SU-DHL-6 (cell line): Measurements from ENCODE around the gene AGAP9.
"Not testable (repeated sequence)": the region's sequence is repeated elsewhere in the genome, so short reads cannot be mapped to it uniquely, and the experiment has no call there.

ENCODE experiments used
- H2AFZ ChIP-seq: fragments of 200-600 bp; sonication (generic); 2 replicates; pipeline ENCODE4 v1.6.1; 2014; ENCODE audit warnings: low read depth, mild to moderate bottlenecking, moderate library complexity, mixed read lengths, antibody characterized with exemption, low read length; ENCODE audit not compliant: severe bottlenecking
- H3F3A ChIP-seq: fragments of 200-600 bp; shearing (Covaris generic); 2 replicates; pipeline ENCODE4 v1.6.0; 2016; ENCODE audit warnings: antibody characterized with exemption, mild to moderate bottlenecking; ENCODE audit not compliant: insufficient read depth
- H3K27ac ChIP-seq: fragments of 200-600 bp; sonication (generic); 2 replicates; pipeline ENCODE4 v1.5.1; 2016; ENCODE audit warnings: low read depth, mild to moderate bottlenecking, low read length, moderate library complexity, mixed read lengths
- H3K27me3 ChIP-seq: fragments of 200-600 bp; sonication (generic), shearing (Covaris generic); 2 replicates; pipeline ENCODE4 v1.6.0; 2014; ENCODE audit warnings: mild to moderate bottlenecking, low read length
- H3K36me3 ChIP-seq: fragments of 200-600 bp; sonication (generic); 2 replicates; pipeline ENCODE4 v1.6.1; 2014; ENCODE audit warnings: mild to moderate bottlenecking, low read length, mixed read lengths
- H3K4me2 ChIP-seq: fragments of 300-600, 200-600 bp; shearing (Covaris generic), sonication (generic); 2 replicates; pipeline ENCODE4 v1.6.0; 2014; ENCODE audit warnings: low read length, low read depth, mild to moderate bottlenecking; ENCODE audit not compliant: poor library complexity, severe bottlenecking
- H3K4me3 ChIP-seq: fragments of 200-600 bp; sonication (generic); 2 replicates; pipeline ENCODE4 v1.5.1; 2014; ENCODE audit warnings: antibody characterized with exemption, low read length, mild to moderate bottlenecking, mixed read lengths; ENCODE audit not compliant: insufficient read depth, poor library complexity, severe bottlenecking
- H3K79me2 ChIP-seq: fragments of 200-600 bp; sonication (generic); 2 replicates; pipeline ENCODE4 v1.6.1; 2014; ENCODE audit warnings: mild to moderate bottlenecking, low read length, moderate library complexity; ENCODE audit not compliant: insufficient read depth
- H3K9ac ChIP-seq: fragments of 200-600 bp; sonication (generic); 2 replicates; pipeline ENCODE4 v1.7.0; 2014; ENCODE audit warnings: mild to moderate bottlenecking, low read length
- H3K9me2 ChIP-seq: fragments of 200-600 bp; sonication (generic); replicated peaks from 2 replicates; pipeline ENCODE4 v1.6.1; 2014; ENCODE audit warnings: low read length; ENCODE audit not compliant: insufficient read depth
- H3K9me3 ChIP-seq: fragments of 200-600 bp; sonication (generic); 2 replicates; pipeline ENCODE4 v1.6.1; 2014; ENCODE audit warnings: low read length, mixed read lengths; ENCODE audit not compliant: insufficient read depth
- H4K20me1 ChIP-seq: fragments of 200-600 bp; sonication (generic); 2 replicates; pipeline ENCODE4 v1.6.1; 2014; ENCODE audit warnings: low read depth, mild to moderate bottlenecking, antibody characterized with exemption, low read length, moderate library complexity, mixed read lengths
- CTCF ChIP-seq: fragments of 200-600 bp; sonication (generic); IDR thresholded peaks from one replicate; pipeline ENCODE4 v1.5.1; 2017; ENCODE audit warnings: antibody characterized with exemption, mild to moderate bottlenecking, low read length, moderate library complexity; ENCODE audit not compliant: insufficient read depth, poor library complexity, severe bottlenecking
- EZH2phosphoT487 ChIP-seq: fragments of 200-600 bp; sonication (generic), shearing (Covaris generic); conservative IDR thresholded peaks from 2 replicates; pipeline ENCODE4 v1.6.1; 2018; ENCODE audit warnings: mild to moderate bottlenecking, antibody characterized with exemption, low read length, moderate library complexity, mixed read lengths

The AGAP9 gene

DNA sequence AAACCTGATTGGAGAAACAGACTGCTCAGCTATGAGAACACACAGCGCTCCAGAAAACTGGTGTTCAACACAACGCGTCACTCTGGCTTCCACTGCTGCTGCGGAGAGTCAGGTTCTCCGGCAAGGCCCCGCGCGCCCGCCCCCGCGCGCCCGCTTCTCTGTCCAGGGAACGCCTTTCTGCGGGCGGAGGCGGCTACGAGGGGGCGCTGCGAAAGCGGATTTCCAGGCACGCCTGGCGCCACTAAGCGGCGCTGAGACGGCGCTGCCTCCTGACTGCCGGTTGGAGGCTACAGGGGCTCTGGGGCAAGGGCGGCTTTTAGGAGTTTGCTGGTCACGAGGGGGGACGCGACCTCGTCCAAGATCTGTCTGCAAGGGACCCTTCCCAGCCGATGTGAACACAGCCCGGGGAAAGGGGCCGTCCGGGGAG is 62.2 kb downstream of the AGAP9 start:
- H3K9ac ChIP-seq, H3K36me3 ChIP-seq, H3K27ac ChIP-seq, H3K4me3 ChIP-seq, H2AFZ ChIP-seq, H4K20me1 ChIP-seq, H3K79me2 ChIP-seq, H3K27me3 ChIP-seq, H3K9me2 ChIP-seq, H3F3A ChIP-seq, H3K9me3 ChIP-seq, H3K4me2 ChIP-seq: not testable (repeated sequence)

DNA sequence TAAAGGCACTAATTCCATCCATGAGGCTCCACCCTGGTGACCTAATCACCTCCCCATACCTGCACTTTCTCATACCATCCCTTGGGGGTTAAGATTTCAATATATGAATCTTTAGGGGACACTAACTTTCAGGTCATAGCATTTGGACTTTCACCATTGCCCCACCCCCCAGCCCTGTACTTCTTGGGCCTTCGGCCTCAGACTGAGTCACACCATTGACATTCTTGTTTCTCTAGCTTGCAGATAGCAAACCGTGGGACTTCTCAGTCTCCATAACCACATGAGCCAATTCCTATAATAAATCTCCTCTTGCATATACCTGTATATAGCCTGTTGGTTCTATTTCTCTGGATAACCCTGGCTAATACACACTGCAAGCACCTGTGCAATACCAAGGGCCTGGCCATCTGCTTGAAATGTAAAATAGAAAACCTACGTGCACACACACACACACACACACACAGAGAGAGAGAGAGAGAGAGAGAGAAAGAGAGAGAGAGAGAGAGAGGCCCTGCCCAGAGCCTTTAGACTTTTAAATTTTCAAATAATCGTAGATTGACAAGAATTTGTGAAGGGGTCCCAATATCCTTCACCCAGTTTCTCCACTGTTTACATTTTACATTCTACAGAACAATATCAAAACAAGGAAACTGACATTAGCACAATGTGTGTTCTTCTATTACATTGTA is 64.8 kb downstream of the AGAP9 start:
- Histone ChIP-seq H2AFZ (no peak overlapping the region), H3K9me2 (no peaks in the 10 kb centered on the region), H3K9me3 (no peaks in the 10 kb centered on the region), H3K79me2 (no peaks in the 10 kb centered on the region), H3K27ac (no peak overlapping the region), H4K20me1 (no peaks in the 10 kb centered on the region), H3F3A (no peaks in the 10 kb centered on the region), H3K27me3 (no peaks in the 10 kb centered on the region), H3K9ac (no peak overlapping the region), H3K4me2 (no peak overlapping the region), H3K4me3 (no peak overlapping the region), H3K36me3 (no peaks in the 10 kb centered on the region)
- TF ChIP-seq EZH2phosphoT487 (no peak), CTCF (no peak)

- no peaks in the 10 kb centered on the region for H3K79me2 ChIP-seq
- no peak overlapping the region for H3K4me2 ChIP-seq
- no peaks in the 10 kb centered on the region for H3K9me3 ChIP-seq
- no peak overlapping the region for H3K9ac ChIP-seq
- H3K4me3 ChIP-seq, result no peak overlapping the region
- H3F3A ChIP-seq, result no peaks in the 10 kb centered on the region
- H4K20me1 ChIP-seq, result no peaks in the 10 kb centered on the region
- H3K36me3 ChIP-seq, result no peaks in the 10 kb centered on the region
- H3K9me2 ChIP-seq, result no peaks in the 10 kb centered on the region
- H2AFZ ChIP-seq, result no peak overlapping the region
- TF ChIP-seq EZH2phosphoT487, result no peak
- TF ChIP-seq CTCF, result no peak
- H3K27ac ChIP-seq, result no peak overlapping the region
- H3K27me3 ChIP-seq, result no peaks in the 10 kb centered on the region
Observed at GRCh38 chr10:47457826-47458225, 65.6 kb downstream of the AGAP9 start.

DNA sequence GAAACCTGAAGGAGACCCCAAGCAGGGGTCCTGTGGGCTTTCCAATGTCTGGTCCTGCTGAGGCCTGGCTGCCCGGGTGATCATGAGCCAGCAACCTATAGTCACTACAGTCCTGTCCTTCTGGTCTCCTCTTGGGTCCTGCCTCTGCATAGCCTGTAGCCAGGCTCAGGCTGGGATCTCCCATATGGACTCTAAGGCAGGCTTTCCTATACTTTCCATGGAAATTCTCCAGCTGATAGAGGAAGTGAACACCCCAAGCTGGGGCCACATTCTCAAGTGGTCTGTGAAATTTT is 66.0 kb downstream of the AGAP9 start:
- Histone ChIP-seq H3K27ac (no peak overlapping the region), H3K27me3 (no peaks in the 10 kb centered on the region), H3K9me2 (no peaks in the 10 kb centered on the region), H3K36me3 (no peaks in the 10 kb centered on the region), H3K79me2 (no peaks in the 10 kb centered on the region), H3K4me2 (no peak overlapping the region), H4K20me1 (no peaks in the 10 kb centered on the region), H2AFZ (no peak overlapping the region), H3F3A (no peaks in the 10 kb centered on the region), H3K9me3 (no peaks in the 10 kb centered on the region), H3K9ac (no peak overlapping the region), H3K4me3 (no peak overlapping the region)
- TF ChIP-seq EZH2phosphoT487, result no peak
- TF ChIP-seq CTCF, result no peak
